GM21367 (cell line): ENCODE data around the gene PANX2.

Source experiments
- ATAC-seq: cut with Tn5 transposase; IDR thresholded peaks from one replicate; pipeline ENCODE4 v1.9.1; 2021; ENCODE audit not compliant: unreplicated experiment

PANX2 gene

DNA sequence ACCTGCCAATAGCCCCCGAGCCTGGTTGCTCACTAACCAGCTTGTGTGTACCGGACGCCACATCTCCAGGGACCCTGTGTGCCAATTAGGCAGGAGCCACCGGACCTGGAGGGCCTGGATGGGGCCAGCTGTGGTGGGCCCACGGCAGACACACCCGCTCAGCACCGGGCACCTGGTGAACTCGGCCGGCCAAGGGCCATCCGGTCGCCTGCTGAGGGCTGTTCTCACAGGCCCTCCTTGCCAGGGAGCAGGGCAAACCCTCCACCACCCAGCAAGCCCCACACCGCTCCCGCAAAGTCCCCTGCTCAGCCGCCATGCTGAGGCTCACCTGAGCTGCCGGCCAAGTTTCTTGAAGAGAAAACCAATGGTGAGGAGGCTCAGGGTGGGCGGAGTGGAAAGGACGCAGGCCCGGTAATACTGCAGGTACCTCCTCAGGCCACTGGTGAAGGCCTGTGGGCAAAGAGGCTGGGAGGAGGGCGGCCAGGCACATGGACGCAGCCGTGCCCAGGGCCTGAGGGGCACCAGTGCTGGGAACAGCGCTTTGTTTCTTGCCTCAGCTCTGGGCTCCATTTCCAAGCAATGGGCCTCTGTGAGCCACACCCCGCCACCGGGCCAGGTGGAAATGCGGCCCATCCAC lies 57.2 kb downstream of the PANX2 start:
- ATAC-seq = no peak

DNA sequence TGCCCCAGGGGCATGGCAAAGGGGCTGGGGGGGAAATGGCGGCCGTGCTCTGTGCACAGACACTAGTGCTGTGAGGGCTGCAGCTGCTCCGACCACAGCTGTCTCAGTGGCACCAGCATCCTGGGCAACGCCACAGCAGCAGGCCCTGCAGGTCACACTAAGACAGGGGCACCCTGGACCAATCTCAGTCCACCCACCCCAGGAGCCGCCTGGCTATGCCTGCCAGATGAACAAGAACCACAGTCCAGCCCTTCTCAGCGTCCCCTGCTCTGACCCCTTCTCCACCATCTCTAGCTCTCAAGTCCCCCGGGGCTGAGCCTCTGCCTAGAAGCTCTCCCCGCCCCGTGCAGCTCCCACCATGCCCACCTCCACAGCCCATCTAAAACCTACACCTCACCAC lies 57.8 kb downstream of the PANX2 start:
- no peak for ATAC-seq

GRCh38 chr22:50229370-50229769 lies 58.8 kb downstream of the PANX2 start:
- ATAC-seq = no peak
